Epidermal melanocyte (primary cell): Measurements from ENCODE around the gene ADCY4.
"Not testable (repeated sequence)": the region's sequence is repeated elsewhere in the genome, so short reads cannot be mapped to it uniquely, and the experiment has no call there.

Experiments
- DNase-seq: peaks from one replicate; pipeline ENCODE4 v3.0.0; 2011; ENCODE audit warnings: low spot score; ENCODE audit not compliant: insufficient read length

ADCY4 gene

GRCh38 chr14:24366721-24367513 lies 32.0 kb upstream of the ADCY4 start:
- DNase-seq, result no peak

- DNase-seq, result no peak
Observed at GRCh38 chr14:24366413-24366720, 31.5 kb upstream of the ADCY4 start.

- no peak for DNase-seq
Observed at GRCh38 chr14:24365600-24366412, 30.9 kb upstream of the ADCY4 start.

- DNase-seq, result no peak
Observed at GRCh38 chr14:24364841-24365240, 30.0 kb upstream of the ADCY4 start.

GRCh38 chr14:24363401-24363800 lies 28.5 kb upstream of the ADCY4 start:
- no peak for DNase-seq

- DNase-seq, result no peak
Observed at GRCh38 chr14:24362241-24362960, 27.5 kb upstream of the ADCY4 start.

- DNase-seq, result no peak
Observed at GRCh38 chr14:24361326-24361725, 26.5 kb upstream of the ADCY4 start.

- DNase-seq, result no peak
Observed at GRCh38 chr14:24360281-24360680, 25.4 kb upstream of the ADCY4 start.

- no peak for DNase-seq
Observed at GRCh38 chr14:24356208-24356607, 21.3 kb upstream of the ADCY4 start.

GRCh38 chr14:24355009-24355408 lies 20.1 kb upstream of the ADCY4 start:
- DNase-seq, result no peak

- not testable (repeated sequence) for DNase-seq
Observed at GRCh38 chr14:24354482-24354825, 19.6 kb upstream of the ADCY4 start.

- DNase-seq, result no peak
Observed at GRCh38 chr14:24353559-24354481, 18.9 kb upstream of the ADCY4 start.

GRCh38 chr14:24351517-24351916 lies 16.6 kb upstream of the ADCY4 start:
- no peak for DNase-seq

GRCh38 chr14:24349742-24350141 lies 14.9 kb upstream of the ADCY4 start:
- DNase-seq, result no peak

- no peak for DNase-seq
Observed at GRCh38 chr14:24348186-24348585, 13.3 kb upstream of the ADCY4 start.

GRCh38 chr14:24347134-24347533 lies 12.3 kb upstream of the ADCY4 start:
- no peak for DNase-seq

- no peak for DNase-seq
Observed at GRCh38 chr14:24343795-24344660, 9.2 kb upstream of the ADCY4 start.

- DNase-seq, result no peak
Observed at GRCh38 chr14:24342889-24343288, 8.0 kb upstream of the ADCY4 start.

- no peak for DNase-seq
Observed at GRCh38 chr14:24340606-24341005, 5.7 kb upstream of the ADCY4 start.
